Fibroblast of the aortic adventitia (primary cell): ENCODE data around the gene TNNI2. TPM values are rescaled to one million over a fixed set of nuclear protein-coding genes. Genes with fewer than 3 reads are reported as not detected.

ENCODE experiments used
- DNase-seq: peaks from one replicate; pipeline ENCODE4 v3.0.0-alpha.2; 2010; ENCODE audit warnings: low read depth
- H3K4me3 ChIP-seq: 2 replicates; pipeline ENCODE4 v1.5.1; 2011; ENCODE audit warnings: low read depth, mild to moderate bottlenecking, control low read depth, low read length, moderate library complexity
- CTCF ChIP-seq: IDR thresholded peaks from 2 replicates; pipeline ENCODE4 v1.5.1; 2011; ENCODE audit warnings: mild to moderate bottlenecking, low read length, control low read depth, inconsistent platforms; ENCODE audit not compliant: insufficient read depth
- small RNA-seq: library from RNA; depleted of rRNA; stranded (forward); fragments of <200 nt; gene quantifications from one replicate; pipeline ENCODE3, GENCODE V24; 2012
- total RNA-seq: library from RNA; depleted of rRNA; stranded (reverse); fragments of >200 nt; gene quantifications from 2 replicates; pipeline ENCODE4 v1.2.3, GENCODE V29; 2012; ENCODE audit warnings: low replicate concordance

Gene TNNI2
- total RNA-seq, 1 donor: not detected

- TF ChIP-seq CTCF: no peak
- no peak for DNase-seq
- no peak overlapping the region for H3K4me3 ChIP-seq
Measured at GRCh38 chr11:1888347-1888753, 49.6 kb downstream of the TNNI2 start.

- DNase-seq: no peak
- no peak overlapping the region for H3K4me3 ChIP-seq
- no peak for TF ChIP-seq CTCF
Measured at GRCh38 chr11:1888811-1889210, 50.0 kb downstream of the TNNI2 start.

- TF ChIP-seq CTCF: no peak
- no peak for DNase-seq
- H3K4me3 ChIP-seq: no peak overlapping the region
Measured at GRCh38 chr11:1889224-1889930, 50.6 kb downstream of the TNNI2 start.

- no peak for TF ChIP-seq CTCF
- H3K4me3 ChIP-seq: no peak overlapping the region
- DNase-seq: no peak
Measured at GRCh38 chr11:1889941-1890855, 51.4 kb downstream of the TNNI2 start.

Small RNA genes lying within 50 kb of the gene (small RNA-seq; reads per million reads assigned to genes)
- gene AC051649.1 (not detected), gene MIR4298 (not detected)

Other genes starting within 250 kb of the TNNI2 start
- gene KRTAP5-2, start 240.7 kb upstream of the TNNI2 start, total RNA-seq: not detected in 2 replicates
- not detected in 2 replicates for gene KRTAP5-3, start 230.5 kb upstream of the TNNI2 start, total RNA-seq
- gene KRTAP5-4, start 216.8 kb upstream of the TNNI2 start, total RNA-seq: not detected in 2 replicates
- not detected in 2 replicates for gene KRTAP5-5, start 209.2 kb upstream of the TNNI2 start, total RNA-seq
- gene KRTAP5-6, start 141.8 kb upstream of the TNNI2 start, total RNA-seq: not detected in 2 replicates
- 2.2 and 5.9 TPM in 2 replicates for gene IFITM10, start 88.4 kb upstream of the TNNI2 start, total RNA-seq
- gene CTSD, start 75.1 kb upstream of the TNNI2 start, total RNA-seq: 184 and 221 TPM in 2 replicates
- 0.82 TPM in 1 of 2 replicates, not detected in the other for gene SYT8, start 4.0 kb upstream of the TNNI2 start, total RNA-seq
- 18.7 and 40.2 TPM in 2 replicates for gene LSP1, start 14.1 kb downstream of the TNNI2 start, total RNA-seq
- gene PRR33, start 52.9 kb downstream of the TNNI2 start, total RNA-seq: not detected in 2 replicates
- 0.81 and 6.5 TPM in 2 replicates for gene TNNT3, start 80.7 kb downstream of the TNNI2 start, total RNA-seq
- gene MRPL23, start 108.4 kb downstream of the TNNI2 start, total RNA-seq: 55.2 and 84.3 TPM in 2 replicates
- 80.9 and 1,460 TPM in 2 replicates for gene H19, start 158.9 kb downstream of the TNNI2 start, total RNA-seq